ENCODE measurements around the gene MARCHF10.
"Not testable (repeated sequence)": the region's sequence is repeated elsewhere in the genome, so short reads cannot be mapped to it uniquely, and the experiment has no call there.

Gene MARCHF10

GRCh38 chr17:62714016-62714777 lies 93.9 kb downstream of the MARCHF10 start:
- DNase-seq: no peak

GRCh38 chr17:62713086-62713881 lies 94.8 kb downstream of the MARCHF10 start:
- no peak for DNase-seq

- DNase-seq: no peak
Measured at GRCh38 chr17:62712171-62712581, 95.9 kb downstream of the MARCHF10 start.

GRCh38 chr17:62708587-62708986 lies 99.5 kb downstream of the MARCHF10 start:
- no peak for DNase-seq

GRCh38 chr17:62707425-62707739 lies 100.7 kb downstream of the MARCHF10 start:
- no peak for DNase-seq

GRCh38 chr17:62706598-62707424 lies 101.3 kb downstream of the MARCHF10 start:
- DNase-seq: no peak

- peak; percentile 13 for DNase-seq
Measured at GRCh38 chr17:62705778-62706597, 102.1 kb downstream of the MARCHF10 start.

- no peak for DNase-seq
Measured at GRCh38 chr17:62705156-62705777, 102.8 kb downstream of the MARCHF10 start.

GRCh38 chr17:62704381-62704971 lies 103.6 kb downstream of the MARCHF10 start:
- DNase-seq: peak; percentile 35

- DNase-seq: peak; percentile 58
Measured at GRCh38 chr17:62703776-62704380, 104.2 kb downstream of the MARCHF10 start.

- DNase-seq: no peak
Measured at GRCh38 chr17:62703261-62703775, 104.8 kb downstream of the MARCHF10 start.

GRCh38 chr17:62702746-62703260 lies 105.3 kb downstream of the MARCHF10 start:
- no peak for DNase-seq

- no peak for DNase-seq
Measured at GRCh38 chr17:62701706-62702085, 106.4 kb downstream of the MARCHF10 start.

- no peak for DNase-seq
Measured at GRCh38 chr17:62700964-62701705, 107.0 kb downstream of the MARCHF10 start.

- DNase-seq: not testable (repeated sequence)
Measured at GRCh38 chr17:62698459-62698858, 109.7 kb downstream of the MARCHF10 start.

GRCh38 chr17:62696726-62697490 lies 111.2 kb downstream of the MARCHF10 start:
- DNase-seq: no peak

GRCh38 chr17:62696256-62696655 lies 111.9 kb downstream of the MARCHF10 start:
- no peak for DNase-seq

- DNase-seq: not testable (repeated sequence)
Measured at GRCh38 chr17:62695093-62695738, 112.9 kb downstream of the MARCHF10 start.

Measured in NCI-H146 (cell line).